DMS53 treated with DMSO at 0.1 percent for 48 hours (cell line): ENCODE data around the gene PDCD5.
A peak's percentile ranks its signal among the peaks of the same experiment; 100 is the strongest.
"Not testable (repeated sequence)": the region's sequence is repeated elsewhere in the genome, so short reads cannot be mapped to it uniquely, and the experiment has no call there.

Experiments
- DNase-seq: peaks from one replicate; lab custom pipeline; 2025; ENCODE audit not compliant: unreplicated experiment; lab: John Stamatoyannopoulos, UW

Gene PDCD5, protein sequence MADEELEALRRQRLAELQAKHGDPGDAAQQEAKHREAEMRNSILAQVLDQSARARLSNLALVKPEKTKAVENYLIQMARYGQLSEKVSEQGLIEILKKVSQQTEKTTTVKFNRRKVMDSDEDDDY

DNA sequence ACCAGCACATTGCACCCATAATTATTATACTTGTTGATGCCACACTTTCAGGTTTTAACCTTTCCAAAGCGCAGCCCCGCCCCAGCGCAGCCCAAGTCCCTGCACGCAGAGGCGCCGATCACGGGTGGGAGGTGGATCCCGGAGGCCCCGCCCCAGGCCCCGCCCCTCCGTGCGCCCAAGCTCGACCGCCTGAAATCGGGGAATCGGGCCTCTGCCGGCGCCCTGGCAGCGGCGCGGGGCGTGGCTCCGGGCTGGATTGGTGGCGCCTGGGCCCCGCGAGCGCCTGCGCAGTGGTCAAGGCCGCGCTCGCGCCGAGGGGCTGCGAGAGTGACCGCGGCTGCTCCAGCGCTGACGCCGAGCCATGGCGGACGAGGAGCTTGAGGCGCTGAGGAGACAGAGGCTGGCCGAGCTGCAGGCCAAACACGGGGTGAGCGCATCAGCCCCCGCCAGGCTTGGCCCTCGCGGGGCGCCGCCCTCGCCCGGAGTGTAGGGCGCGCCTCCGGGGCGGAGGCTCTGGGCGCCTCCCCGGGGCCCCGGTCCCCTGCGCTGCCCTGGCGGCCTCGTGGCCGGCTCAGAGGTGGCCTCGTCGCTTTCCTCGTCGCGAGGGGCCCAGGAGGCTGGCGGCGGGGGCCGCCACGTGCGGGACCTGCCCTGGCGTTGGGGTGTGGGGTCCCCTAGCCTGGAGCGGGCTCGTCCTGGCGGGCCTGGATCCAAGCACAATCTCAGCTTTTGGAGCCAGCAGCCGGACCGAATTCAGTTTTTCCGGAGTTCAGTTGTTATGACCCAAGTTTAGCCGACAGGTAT is at the start of gene PDCD5:
Gene PDCD5 (plus strand): TSS at position 290 of the 804 bp plus-strand sequence. CDS start 72 bp downstream, at position 362.
- DNase-seq, result peak; percentile 67

DNA sequence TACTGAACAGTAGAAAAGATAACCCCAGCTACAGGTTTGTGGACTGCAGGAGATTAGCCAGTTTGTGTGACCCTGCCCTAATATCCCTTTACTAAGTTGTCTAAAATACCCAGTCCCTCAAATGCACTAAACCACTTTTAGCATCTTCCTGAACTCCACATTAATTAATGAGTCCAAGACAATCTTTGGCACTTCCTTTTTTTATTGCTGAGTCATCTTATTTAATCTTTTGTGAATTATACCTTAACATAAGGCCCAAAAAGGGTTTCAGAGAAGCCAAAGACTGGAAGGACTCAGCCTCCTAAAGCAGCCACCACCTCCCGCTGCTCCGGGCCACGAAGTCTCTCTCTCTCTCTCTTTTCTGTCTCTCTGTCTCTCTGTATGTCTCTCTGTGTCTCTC is 48.8 kb upstream of the PDCD5 start:
- DNase-seq, result no peak

DNA sequence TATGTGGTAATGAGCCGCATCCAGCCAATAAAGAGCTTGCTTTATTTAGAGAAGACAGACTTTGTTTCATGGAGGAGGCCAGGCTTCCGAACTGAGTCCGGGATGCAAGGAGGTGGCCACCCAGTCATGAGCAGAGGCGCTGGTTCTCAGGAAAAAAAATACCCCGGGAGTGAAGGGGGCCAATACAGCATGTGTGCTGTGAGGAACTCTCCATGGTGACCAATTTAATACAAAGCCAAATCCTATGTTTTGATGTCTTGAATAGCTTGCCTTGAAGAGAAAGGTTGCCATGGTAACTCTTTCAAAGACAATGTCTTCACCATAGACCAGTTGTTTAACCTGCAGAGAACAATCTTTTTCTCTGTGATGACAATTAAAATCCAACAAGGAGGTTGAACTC is 43.4 kb upstream of the PDCD5 start:
- no peak for DNase-seq

DNA sequence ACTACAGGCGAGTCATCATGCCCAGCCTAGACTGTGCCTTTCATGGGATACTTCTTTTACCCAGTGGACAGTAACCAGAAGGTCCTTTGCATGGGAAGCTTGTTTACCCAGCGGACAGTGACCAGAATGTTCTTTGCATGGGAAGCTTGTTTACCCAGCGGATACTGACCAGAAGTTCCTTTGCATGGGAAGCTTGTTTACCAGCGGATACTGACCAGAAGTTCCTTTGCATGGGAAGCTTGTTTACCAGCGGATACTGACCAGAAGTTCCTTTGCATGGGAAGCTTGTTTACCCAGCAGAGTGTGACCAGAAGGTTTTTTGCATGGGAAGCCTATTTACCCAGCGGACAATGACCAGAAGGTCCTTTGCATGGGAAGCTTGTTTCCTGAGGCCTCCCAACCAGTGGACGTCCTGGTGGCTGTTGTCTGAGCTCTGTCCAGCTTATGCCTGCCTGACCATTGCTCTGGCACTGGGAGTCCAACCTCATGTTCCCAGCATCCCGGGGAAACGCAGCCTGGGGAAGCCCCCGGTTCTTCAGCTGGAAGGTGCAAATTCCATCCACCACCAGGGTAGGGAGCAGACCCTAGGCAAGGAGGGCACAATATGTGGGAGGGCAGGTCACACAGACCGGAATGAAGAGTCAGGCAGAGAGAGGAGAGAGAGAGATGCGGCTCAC is 41.6 kb upstream of the PDCD5 start:
- DNase-seq, result no peak

DNA sequence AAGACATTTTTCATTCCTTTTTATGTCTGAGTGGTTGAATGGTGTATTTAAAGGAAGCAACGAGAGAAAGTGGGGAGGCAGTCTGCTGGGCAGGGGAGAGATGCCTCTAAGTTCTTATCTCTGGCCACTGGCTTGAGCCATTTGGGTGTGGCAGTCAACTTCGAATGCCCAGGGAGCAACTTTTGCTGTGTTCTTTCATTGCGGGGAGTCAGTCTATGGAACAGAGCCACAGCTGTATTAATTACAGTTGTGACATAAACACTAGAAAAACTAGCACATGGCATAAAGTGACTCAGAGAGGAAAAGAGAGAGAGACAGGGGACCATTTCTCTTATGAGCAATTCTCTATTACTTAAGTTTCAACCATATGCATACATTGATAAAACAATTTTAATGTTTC is 40.4 kb upstream of the PDCD5 start:
- DNase-seq, result no peak

DNA sequence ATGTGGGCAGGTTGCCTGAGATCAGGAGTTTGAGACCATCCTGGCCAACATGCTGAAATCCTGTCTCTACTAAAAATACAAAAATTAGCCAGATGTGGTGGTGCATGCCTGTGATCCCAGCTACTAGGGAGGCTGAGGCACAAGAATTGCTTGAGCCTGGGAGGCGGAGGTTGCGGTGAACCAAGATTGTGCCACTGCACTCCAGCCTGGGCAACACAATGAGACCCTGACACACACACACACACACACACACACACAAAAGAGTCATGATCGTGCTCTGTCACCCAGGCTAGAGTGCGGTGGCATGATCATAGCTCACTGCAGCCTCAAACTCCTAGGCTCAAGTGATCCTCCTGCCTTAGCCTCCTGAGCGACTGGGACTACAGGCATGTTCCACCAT is 39.6 kb upstream of the PDCD5 start:
- DNase-seq, result not testable (repeated sequence)

DNA sequence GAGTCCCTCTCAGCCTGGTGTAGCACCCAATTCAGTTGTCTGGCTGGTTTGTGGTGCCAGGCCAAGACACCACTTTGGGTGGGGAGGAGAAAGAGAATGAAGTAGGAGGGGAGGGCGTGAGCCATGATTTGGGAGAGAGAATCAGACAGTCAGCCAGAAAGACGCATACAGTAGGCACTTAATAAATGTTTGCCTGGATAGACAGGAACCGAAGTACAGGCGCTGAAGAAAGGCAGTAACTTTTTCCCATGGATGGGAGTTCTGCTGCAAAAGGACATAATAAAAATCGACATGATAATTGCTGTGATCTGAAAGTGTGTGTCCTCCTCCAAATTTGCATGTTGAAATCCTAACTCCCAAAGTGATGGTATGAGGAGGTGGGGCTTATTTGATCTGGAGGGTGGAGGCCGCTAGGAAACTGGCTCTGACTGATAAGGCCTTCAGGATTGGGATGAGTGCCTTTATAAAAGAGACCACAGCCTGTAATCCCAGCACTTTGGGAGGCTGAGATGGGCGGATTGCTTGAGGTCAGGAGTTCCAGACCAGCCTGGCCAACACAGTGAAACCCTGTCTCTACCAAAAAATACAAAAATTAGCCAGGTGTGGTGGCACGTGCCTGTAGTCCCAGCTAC is 38.4 kb upstream of the PDCD5 start:
- DNase-seq, result no peak

DNA sequence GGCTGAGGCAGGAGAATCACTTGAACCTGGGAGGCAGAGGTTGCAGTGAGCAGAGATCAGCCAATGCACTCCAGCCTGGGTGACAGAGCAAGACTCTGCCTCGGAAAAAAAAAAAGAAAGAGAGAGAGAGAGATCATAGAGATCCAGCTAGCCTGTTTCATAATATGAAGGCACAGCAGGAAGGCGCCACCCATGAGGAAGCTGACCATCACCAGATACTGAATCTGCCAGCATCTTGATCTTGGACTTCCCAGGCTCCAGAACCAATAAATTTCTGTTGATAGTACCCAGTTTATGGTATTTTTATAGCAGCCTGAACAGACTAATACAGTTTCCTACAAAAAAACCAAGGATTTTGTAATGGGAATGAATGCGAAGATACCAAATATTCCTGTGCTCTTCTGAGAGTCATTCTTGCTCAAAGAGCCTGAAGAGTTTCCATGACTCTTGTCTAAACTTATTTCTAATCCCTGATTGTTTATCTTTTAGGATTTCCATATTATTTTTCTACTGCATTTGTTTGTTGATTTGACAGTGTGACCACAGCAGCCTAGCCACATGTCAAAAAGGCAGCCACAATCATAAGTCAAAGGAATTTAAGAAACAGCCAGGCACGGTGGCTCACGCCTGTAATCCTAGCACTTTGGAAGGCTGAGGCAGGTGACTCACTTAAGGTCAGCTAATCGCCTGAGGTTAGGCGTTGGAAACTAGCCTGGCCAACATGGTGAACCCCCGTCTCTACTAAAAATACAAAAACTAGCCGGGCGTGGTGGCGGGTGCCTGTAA is 37.7 kb upstream of the PDCD5 start:
- DNase-seq, result no peak

DNA sequence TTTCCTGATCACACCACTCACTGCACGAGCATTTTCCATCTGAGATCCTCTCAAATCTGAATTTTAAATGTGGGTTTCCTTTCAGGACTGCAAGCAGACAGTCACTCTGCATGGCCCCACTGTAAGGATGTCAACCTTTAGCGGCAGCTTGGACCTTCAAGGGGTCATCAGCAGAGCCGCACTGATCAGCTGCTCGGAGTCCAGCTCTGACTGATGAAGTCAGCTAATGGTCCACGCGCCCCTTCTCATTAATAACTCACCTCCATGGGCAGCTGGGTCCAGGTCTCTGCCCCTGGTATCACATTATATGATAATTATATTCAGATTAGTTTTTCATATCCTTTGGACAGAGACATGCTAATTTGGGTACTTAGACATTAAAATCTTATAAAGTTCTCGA is 36.1 kb upstream of the PDCD5 start:
- no peak for DNase-seq

DNA sequence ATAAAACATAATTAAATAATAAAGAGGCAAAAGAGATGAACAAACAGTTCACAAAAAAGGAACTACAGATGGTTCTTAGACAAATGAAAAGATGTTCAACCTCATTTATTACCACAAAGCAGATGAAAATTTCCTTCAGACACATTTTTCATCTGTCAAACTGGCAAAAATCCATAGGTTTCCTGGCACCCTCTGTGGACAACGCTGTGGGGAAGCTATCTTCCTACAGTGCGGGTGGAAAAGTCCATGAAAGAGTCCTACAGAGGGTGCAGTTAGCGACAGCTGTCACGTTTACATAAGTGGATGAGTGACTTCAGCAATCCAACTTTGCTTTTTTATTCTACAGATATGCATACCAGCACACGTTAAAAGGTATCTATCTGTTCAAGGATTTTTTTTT is 30.3 kb upstream of the PDCD5 start:
- no peak for DNase-seq

DNA sequence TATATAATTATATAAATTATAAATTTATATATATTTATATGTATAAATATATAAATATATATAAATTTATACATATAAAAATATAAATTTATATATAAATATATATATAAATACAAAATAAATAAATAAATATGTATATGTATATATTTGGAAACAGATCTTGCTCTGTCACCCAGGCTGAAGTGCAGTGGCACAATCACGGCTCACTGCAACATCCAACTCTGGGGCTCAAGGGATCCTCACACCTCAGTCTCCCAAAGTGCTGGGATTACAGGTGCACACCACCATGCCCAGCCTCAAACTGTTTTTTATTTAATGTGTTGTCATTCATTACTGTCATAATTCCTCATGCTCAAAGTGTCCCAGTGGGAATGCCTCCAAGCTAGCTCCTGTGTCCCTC is 25.2 kb upstream of the PDCD5 start:
- no peak for DNase-seq

DNA sequence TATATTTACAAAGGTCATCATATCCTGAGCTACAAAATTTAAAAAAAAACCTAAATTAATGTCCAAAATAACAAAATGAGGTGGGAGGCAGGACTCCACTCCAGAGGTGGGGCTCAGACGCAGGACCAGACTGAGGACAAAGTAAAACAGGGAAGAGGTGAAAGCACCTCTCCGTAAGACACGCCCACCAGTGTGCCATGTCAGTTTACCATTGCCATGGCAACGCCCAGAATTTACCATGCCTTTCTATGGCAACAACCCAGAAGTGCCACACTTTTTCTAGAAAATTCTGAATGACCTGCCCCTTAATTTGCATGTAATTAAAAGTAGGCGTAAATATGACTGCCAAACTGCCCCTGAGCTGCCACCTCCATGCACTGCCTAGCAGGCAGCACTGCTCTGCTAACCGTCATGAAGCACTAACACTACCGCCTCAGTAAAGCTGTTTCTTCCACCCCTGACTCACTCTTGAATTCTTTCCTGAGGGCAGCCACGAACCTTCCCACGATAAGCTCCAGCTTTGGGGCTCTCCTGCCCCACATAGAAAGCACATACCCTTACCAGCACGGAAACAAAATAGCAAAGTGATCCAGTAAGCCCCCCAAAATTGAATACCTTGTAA is 22.3 kb upstream of the PDCD5 start:
- DNase-seq, result no peak

DNA sequence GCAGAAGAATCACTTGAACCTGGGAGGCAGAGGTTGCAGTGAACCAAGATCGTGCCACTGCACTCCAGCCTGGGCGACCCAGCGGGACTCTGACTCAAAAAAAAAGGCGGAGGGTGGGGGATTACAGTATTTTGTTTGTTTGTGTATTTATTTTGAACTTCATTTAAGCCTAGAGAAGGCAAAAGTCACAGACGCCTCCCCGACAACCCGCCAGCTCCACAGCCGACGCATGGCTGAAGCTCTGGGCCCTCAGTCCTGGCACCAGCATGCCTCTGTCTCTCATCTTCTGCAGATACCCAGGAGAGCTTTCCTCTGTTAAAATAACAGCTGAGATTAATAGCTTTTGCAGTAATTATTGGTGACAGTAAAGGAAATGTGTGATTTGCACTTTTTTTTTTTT is 17.2 kb upstream of the PDCD5 start:
- no peak for DNase-seq

DNA sequence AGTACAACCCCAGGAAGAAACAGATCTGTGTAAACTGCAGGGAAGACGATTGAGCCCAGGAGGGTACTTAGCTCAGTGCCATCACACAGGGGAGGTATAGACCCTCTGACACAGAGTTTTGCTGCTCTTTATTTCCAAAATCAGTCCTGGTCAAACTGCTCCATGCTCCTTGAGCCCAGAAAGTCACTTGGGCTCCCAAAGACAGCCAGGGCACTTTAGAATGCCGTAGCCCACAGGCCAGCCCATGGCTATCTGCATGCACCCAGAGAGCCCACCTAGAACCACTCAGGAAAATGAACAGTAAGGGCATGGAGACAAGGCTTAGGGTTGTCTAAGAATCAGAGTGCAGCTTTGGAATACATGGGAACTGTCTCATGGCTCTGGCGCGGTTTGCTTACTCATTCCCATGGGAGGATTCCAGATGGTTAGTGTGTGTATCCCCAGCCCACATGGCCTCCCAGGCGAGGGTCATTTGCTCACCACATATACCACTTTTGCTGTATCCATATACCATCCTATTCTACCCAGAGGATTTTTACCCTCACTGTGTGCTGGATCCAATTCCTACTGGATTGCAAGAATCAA is 14.7 kb upstream of the PDCD5 start:
- no peak for DNase-seq

DNA sequence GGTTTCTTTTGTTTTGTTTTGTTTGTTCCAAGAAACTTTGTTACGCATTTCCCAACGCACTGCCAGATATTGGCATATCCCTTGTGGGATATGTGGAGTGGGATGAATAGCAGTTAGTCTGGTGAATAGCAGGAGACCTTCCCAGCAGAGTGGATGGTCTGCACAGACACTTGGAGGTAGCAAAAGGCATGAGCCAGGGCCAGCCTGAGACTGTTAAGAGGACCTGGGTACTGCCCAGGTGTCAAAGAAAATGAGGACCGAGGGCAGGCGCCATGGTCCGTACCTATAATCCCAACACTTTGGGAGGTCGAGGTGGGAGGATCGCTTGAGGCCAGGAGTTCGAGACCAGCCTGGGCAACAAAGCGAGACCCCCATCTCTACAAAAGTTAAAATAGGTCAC is 13.5 kb upstream of the PDCD5 start:
- DNase-seq, result no peak

DNA sequence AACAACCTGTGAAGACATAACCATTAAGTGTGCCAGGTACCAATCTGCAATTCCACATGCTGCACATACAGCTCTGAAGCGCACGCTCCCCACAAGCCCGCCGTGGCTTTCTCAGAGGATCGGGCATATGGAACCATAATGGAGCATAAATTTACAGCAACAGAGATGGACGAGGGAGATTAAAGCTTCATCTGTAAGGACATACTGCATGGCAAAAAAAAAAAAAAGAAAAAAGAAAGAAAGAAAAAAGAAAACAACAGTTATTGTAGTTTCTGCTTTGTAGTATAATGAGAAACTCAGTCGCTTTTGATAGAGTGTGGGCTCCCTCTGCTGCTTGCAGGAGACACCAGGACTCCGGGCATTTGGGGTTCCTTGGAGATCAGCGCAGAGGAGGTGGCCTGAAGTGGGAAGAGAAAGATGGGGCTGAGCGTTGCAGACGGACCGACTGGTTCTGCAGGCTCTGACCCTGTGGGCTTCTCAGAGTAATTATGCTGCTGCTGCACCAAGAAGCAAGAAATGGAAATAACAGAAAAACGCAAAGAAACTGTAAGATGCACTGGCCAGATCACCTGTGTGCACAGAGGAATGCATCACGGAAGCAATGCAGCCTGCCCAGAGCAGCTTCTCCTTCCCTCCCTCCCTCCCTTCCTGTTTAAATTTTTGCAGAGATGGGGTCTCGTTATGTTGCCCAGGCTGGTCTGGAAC is 10.8 kb upstream of the PDCD5 start:
- DNase-seq, result peak; percentile 31

DNA sequence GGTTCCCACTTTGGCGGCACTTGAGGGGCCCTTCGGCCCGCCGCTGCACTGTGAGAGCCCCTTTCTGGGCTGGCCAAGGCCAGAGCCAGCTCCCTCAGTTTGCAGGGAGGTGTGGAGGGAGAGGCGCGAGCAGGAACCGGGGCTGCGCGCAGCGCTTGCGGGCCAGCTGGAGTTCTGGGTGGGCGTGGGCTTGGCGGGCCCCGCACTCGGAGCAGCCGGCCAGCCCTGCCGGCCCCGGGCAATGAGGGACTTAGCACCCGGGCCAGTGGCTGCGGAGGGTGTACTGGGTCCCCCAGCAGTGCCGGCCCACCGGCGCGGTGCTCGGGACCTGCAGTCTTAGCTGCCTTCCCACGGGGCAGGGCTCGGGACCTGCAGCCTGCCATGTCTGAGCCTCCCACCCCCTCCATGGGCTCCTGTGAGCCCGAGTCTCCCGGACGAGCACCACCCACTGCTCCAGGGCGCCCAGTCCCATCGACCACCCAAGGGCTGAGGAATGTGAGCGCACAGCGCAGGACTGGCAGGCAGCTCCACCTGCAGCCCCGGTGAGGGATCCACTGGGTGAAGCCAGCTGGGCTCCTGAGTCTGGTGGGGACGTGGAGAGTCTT is 9.4 kb upstream of the PDCD5 start:
- DNase-seq, result not testable (repeated sequence)

DNA sequence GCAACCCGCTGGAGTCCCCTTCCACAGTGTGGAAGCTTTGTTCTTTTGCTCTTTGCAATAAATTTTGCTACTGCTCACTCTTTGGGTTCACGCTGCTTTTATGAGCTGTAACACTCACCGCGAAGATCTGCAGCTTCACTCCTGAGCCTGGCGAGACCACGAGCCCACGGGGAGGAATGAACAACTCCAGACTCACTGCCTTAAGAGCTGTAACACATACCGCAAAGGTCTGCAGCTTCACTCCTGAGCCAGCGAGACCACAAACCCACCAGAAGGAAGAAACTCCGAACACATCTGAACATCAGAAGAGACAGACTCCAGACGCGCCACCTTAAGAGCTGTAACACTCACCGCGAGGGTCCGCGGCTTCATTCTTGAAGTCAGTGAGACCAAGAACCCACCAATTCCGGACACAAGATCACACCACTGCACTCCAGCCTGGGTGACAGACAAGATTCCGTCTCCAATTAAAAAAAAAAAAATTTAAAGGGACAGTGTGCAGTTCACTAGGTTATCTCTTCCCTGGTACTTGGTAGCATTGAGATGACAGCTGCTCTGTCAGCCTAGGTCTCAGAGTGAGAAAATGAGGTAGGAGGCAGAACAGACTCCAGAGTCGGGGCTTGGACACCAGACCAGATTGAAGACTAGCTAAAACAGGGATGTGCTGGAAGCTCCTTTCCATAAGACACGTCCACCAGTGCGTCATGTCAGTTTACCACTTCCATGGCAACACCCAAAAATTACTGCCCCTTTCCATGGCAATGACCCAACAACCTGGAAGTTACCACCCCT is 8.1 kb upstream of the PDCD5 start:
- not testable (repeated sequence) for DNase-seq

DNA sequence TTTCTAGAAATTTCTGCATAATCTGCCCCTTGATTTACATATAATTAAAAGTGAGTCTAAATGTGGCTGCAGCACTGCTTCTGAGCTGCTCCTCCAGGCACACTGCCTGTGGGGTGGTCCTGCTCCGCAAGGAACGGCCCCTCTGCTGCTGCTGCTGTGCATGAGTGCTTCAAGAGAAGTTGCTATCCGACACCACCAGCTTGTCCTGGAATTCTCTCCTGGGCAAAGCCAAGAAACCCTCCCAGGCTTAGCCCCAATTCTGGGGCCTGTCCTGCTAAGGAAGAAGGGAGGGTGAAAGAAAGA is 7.5 kb upstream of the PDCD5 start:
- no peak for DNase-seq
